ACC112 (cell line): ENCODE data around the gene FAM83G.

Source experiments
- H2AFZ ChIP-seq: fragments of 200-600 bp; sonication (generic); one replicate; pipeline ENCODE4 v1.6.0; 2017; ENCODE audit warnings: antibody characterized with exemption, low read length; ENCODE audit not compliant: unreplicated experiment
- H3K27ac ChIP-seq: fragments of 200-600 bp; sonication (generic); 2 replicates; pipeline ENCODE4 v1.5.1; 2014; ENCODE audit warnings: low read depth, mild to moderate bottlenecking, antibody characterized with exemption, low read length, moderate library complexity
- H3K27me3 ChIP-seq: fragments of 200-600 bp; sonication (generic); 2 replicates; pipeline ENCODE4 v1.6.1; 2014; ENCODE audit warnings: mild to moderate bottlenecking, antibody characterized with exemption, low read length, moderate library complexity, mixed read lengths; ENCODE audit not compliant: insufficient read depth
- H3K36me3 ChIP-seq: fragments of 200-600 bp; sonication (generic); 2 replicates; pipeline ENCODE4 v1.6.1; 2016; ENCODE audit warnings: mild to moderate bottlenecking, antibody characterized with exemption, low read length, moderate library complexity, mixed read lengths; ENCODE audit not compliant: insufficient read depth
- H3K4me1 ChIP-seq: fragments of 200-600 bp; sonication (generic); one replicate; pipeline ENCODE4 v1.6.1; 2016; ENCODE audit warnings: low read length, mixed read lengths; ENCODE audit not compliant: insufficient read depth, unreplicated experiment, control insufficient read depth
- H3K4me3 ChIP-seq: fragments of 200-600 bp; sonication (generic); 2 replicates; pipeline ENCODE4 v1.5.1; 2014; ENCODE audit warnings: mild to moderate bottlenecking, low read depth, low read length
- H3K79me2 ChIP-seq: fragments of 200-600 bp; sonication (generic); one replicate; pipeline ENCODE4 v1.6.0; 2016; ENCODE audit warnings: low read length; ENCODE audit not compliant: control insufficient read depth, unreplicated experiment, insufficient read depth

Gene FAM83G

DNA sequence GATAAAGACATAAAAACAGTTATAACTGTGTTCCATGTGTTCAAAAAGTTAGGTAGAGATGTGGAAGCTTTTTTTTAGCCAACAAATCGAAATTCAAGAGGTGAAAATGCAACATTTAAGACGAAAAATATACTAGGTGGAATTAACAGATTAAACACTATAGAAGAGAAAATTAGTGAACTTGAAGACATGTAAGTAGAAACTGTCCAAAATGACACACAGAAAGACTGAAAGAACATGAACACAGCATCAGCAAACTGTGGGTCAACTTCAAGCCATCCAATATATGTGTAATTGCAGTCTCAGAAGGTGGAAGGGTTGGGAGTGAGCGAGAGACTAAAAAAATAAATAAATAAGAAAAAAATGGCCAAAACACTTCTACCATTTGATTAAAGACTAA lies 9.3 kb downstream of the FAM83G start:
- H2AFZ ChIP-seq = no peak overlapping the region
- no peak overlapping the region for H3K27ac ChIP-seq
- no peak overlapping the region for H3K4me3 ChIP-seq
- H3K4me1 ChIP-seq = no peaks in the 10 kb centered on the region
- peaks cover 58% of the 10 kb centered on the region for H3K79me2 ChIP-seq
- H3K27me3 ChIP-seq = no peaks in the 10 kb centered on the region
- H3K36me3 ChIP-seq = peaks cover 28% of the 10 kb centered on the region; the same call in 1 of the 2 replicates

DNA sequence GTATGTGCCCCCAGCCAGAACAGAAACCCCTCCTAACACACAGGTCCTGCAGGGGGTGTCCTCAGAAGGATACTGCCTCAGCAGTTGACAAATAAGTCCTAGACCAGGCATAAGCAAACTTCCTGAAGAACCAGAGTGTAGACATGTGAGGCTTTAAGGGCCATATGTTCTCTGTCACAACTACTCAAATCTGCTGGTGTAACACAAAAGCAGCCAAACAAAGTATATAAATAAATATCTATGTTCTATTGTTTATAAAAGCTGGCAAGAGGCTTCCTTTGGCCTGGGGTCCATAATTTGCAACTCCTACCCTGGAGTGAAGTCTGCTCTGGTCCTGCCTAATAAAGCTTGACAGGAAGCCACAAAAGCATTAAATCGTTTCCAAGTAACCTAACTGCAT lies 9.9 kb downstream of the FAM83G start:
- H3K79me2 ChIP-seq = peaks cover 52% of the 10 kb centered on the region
- no peaks in the 10 kb centered on the region for H3K27me3 ChIP-seq
- H3K4me1 ChIP-seq = no peaks in the 10 kb centered on the region
- no peak overlapping the region for H2AFZ ChIP-seq
- no peak overlapping the region for H3K27ac ChIP-seq
- no peak overlapping the region for H3K4me3 ChIP-seq
- peaks cover 28% of the 10 kb centered on the region; the same call in 1 of the 2 replicates for H3K36me3 ChIP-seq

DNA sequence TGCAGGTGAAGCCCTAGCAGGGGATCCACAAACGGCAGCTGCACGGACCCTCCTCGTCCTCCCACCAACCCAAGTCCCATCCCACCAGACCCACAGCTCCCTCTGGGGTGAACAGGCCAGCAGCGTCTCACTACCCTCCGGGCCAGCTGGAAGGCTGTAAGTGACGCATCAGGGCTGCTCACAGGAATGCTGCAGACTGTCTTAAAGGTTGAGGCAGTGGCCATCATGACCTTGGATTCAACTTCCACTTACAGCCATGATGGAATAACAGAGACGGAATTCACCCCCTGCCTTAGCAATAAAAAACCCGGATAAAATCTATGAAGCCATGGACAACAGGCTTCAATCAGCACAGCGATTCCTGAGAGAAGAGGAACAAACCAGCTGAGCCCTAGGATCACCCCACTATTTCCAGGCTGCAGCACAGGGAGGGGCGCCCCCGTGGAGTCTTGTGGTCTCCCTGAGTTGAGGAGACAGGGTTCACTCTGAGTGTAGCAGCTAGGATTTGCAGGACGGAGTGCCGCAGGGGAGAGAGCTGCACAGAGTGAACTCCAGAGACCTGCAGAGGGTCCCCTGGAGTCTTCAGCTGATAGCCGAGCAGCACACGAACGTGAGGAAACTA lies 10.5 kb downstream of the FAM83G start:
- H3K4me1 ChIP-seq = no peaks in the 10 kb centered on the region
- H3K36me3 ChIP-seq = peaks cover 28% of the 10 kb centered on the region; the same call in 1 of the 2 replicates
- H3K27me3 ChIP-seq = no peaks in the 10 kb centered on the region
- H3K79me2 ChIP-seq = peaks cover 47% of the 10 kb centered on the region
- no peak overlapping the region for H3K27ac ChIP-seq
- H3K4me3 ChIP-seq = no peak overlapping the region
- H2AFZ ChIP-seq = no peak overlapping the region

DNA sequence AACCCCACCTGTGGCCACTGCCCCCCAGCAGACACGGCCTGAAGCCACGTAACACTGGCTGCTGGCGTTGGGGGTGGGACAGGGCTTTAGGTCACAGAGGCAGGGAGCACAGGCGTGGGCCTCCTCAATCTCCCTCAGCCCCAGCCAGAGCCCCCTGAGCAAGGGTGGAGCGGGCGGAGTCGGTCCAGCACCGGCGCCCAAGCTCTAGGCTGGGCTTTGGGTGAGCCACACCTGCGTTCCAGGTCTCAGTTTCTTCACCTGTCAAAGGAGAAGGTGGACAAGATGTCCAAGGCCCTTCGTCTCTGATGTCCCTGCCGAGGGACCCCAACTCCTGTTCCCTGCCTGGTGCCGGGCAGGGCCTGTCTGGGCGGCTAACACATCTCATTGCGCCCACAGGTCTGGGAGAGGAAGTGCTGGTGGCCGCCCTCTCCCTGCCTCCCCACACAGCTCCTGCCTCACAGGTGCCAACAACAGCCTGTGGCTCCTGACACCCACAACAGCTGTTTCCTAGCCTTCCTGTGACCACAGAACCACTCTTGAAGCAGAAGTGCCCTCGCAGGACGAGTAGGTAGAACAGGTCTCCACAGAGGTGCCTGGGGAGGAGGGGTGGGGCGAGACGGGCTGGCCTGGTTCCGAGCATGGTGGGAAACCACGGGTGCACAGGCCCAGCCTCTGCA lies 12.0 kb downstream of the FAM83G start:
- Histone ChIP-seq H3K79me2 (peaks cover 38% of the 10 kb centered on the region), H3K4me1 (no peaks in the 10 kb centered on the region), H3K4me3 (no peak overlapping the region), H3K27me3 (no peaks in the 10 kb centered on the region), H3K27ac (no peak overlapping the region), H2AFZ (no peak overlapping the region), H3K36me3 (peaks cover 23% of the 10 kb centered on the region; the same call in 1 of the 2 replicates)

DNA sequence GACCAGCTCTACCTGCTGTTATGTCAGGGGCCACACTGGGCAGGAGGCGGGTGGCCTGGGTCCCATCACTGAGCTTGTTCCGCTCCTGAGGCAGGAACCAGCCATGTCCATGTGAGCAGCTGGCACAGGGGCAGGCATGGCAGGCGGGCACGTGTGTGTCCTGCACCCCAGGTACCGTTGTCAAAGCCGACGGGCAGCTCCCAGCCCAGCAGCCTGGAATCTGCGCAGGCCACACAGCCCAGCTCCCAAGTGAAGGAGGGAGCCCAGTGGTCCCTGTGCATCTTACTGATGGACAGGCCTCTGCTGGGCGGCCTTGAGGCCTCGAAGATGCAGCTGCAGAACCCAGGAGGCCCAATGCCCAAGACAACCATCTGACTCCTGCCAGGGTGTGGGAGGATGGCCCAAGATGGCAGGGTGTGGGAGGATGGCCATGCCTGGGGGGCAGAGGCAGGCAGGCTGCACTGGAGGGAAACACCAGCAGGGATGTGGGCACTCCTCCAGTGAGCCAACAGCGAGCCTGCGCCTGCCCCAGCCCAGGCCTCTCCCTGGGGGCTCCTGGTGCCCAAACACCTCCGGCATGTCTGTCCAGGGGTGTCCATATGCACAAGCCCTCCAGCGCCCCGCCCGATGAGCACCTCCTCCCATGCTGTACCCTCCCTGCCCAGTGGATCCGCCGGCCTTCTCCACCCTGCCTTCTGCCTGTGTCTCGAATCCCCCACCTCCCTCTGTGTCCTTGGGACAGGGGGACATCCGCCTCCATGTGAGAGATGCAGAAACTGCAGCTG lies 12.8 kb downstream of the FAM83G start:
- H3K27ac ChIP-seq = no peak overlapping the region
- H3K79me2 ChIP-seq = peaks cover 30% of the 10 kb centered on the region

DNA sequence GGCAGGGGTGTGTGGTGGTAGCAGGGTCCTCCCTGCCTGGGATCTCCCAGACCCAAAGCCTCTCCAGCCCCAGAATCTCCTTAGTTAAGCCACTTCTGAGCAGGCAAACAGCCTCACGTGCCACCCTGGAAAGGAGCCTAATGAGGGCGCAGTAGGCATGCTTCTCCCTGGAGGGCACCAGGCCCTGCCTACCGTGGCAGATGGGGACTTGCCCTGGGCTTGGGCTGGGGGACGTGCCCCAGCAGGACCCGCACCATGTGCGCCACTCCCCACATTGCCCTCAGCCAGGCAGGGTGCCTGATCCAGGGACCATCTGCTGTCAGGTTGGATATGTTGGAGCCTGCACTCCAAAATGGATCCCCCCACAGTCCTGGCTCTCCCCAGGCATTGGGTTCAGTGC lies 14.2 kb downstream of the FAM83G start:
- Histone ChIP-seq H3K79me2 (peaks cover 22% of the 10 kb centered on the region), H3K27ac (no peak overlapping the region), H2AFZ (no peak overlapping the region), H3K27me3 (no peaks in the 10 kb centered on the region), H3K36me3 (peaks cover 5% of the 10 kb centered on the region; the same call in 1 of the 2 replicates), H3K4me1 (no peaks in the 10 kb centered on the region), H3K4me3 (no peak overlapping the region)

More for the DNA sequence above, 12.8 kb downstream of the FAM83G start:
- Histone ChIP-seq H2AFZ (no peak overlapping the region), H3K36me3 (peaks cover 15% of the 10 kb centered on the region; the same call in 1 of the 2 replicates), H3K27me3 (no peaks in the 10 kb centered on the region), H3K4me3 (no peak overlapping the region), H3K4me1 (no peaks in the 10 kb centered on the region)

DNA sequence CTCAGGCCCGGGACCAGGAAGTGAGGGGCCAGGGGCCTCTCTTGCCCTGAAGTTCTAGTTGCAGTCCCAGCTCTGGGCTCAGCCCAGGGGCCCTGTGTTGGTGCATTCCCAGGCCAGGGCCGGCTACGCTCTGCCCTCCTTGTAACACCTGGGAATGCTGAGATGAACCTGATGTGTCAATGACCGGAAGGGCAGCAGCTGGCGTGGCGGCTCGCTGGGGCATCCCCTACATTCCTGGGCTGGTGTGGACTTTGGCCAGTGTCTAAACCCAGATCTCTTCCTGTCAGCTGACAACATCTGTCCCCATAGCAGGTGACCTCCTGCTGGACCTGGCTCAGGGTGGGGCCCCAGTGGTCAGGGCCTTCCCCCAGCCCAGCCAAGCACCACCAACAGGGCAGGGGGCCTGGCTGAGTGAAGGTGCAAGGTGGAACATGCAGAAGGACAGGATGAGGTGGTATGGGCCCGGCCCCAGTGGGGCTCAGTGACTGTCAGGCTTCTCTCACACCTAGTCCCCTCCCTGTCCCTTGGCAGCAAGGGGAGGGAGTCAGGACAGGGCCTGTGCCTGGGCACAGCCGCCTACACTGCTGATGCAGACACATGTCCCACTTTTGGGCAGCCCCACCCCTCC lies 15.9 kb downstream of the FAM83G start:
- Histone ChIP-seq H3K4me1 (no peaks in the 10 kb centered on the region), H3K36me3 (no peaks in the 10 kb centered on the region), H3K79me2 (peaks cover 7% of the 10 kb centered on the region)

DNA sequence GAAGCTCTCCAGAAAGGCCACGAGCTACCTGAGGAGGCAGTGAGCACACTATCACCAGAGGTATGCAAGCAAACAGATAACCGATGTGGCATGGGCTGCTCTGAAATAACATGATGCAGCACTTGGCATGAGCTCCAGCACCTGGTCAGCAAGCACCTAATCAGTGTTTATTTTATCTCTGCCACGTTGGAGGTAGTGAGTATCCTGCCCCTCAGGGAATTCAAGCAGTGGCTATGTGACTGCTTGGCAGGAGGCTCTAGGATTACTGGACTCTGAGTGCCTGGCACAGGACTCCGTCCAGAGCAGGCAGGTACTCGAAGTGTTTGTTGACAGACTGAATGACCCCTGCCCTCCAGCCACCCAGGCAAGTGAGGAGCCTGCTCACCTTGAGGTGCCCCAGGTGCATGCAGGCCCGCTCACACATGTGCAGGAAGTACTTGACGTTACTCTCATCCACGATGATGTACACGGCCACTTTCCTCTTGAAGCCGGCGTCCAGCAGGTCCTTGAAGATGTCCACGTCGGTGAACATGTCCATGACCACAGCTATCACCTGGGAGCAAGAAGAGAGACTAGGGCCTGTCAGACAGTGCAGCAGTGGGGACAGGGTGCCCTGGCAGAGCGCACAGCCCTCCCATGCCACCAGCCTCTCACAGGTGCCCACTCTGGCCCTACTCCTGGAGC lies 16.6 kb downstream of the FAM83G start:
- Histone ChIP-seq H3K27ac (no peak overlapping the region), H2AFZ (no peak overlapping the region), H3K79me2 (peaks cover 5% of the 10 kb centered on the region), H3K27me3 (no peaks in the 10 kb centered on the region), H3K4me1 (no peaks in the 10 kb centered on the region), H3K4me3 (no peak overlapping the region), H3K36me3 (no peaks in the 10 kb centered on the region)

More for the DNA sequence above, 15.9 kb downstream of the FAM83G start:
- H3K27me3 ChIP-seq = no peaks in the 10 kb centered on the region
- no peak overlapping the region for H2AFZ ChIP-seq
- no peak overlapping the region for H3K4me3 ChIP-seq
- no peak overlapping the region for H3K27ac ChIP-seq

DNA sequence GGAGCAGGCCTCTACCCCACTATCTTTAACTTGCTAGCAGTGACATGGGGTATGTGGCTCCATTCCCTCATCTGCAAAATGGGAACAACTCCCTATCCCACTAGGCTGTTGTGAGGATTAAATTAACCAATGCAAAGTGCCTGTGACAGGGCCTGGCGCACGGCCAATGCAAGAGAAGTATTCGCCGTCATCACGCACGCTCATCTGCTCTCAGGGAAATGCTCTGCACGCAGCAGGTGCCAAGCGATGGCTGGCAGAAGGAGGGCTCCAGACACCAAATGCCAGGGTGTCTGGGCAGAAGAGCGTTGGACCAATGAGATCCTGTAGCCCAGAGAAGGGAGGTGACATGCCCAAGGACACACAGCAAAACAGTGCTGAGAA lies 17.3 kb downstream of the FAM83G start:
- Histone ChIP-seq H3K36me3 (no peaks in the 10 kb centered on the region), H3K27ac (no peak overlapping the region), H3K4me1 (peaks cover 7% of the 10 kb centered on the region)

More for the DNA sequence above, 17.3 kb downstream of the FAM83G start:
- H2AFZ ChIP-seq = no peak overlapping the region
- H3K4me3 ChIP-seq = no peak overlapping the region
- no peaks in the 10 kb centered on the region for H3K79me2 ChIP-seq
- no peaks in the 10 kb centered on the region for H3K27me3 ChIP-seq
